Fibroblast of the aortic adventitia (primary cell): ENCODE measurements around the gene ANKH. TPM values are rescaled to one million over a fixed set of nuclear protein-coding genes. Genes with fewer than 3 reads are reported as not detected.

Experiments used
- DNase-seq: peaks from one replicate; pipeline ENCODE4 v3.0.0-alpha.2; 2010; ENCODE audit warnings: low read depth
- H3K4me3 ChIP-seq: 2 replicates; pipeline ENCODE4 v1.5.1; 2011; ENCODE audit warnings: low read depth, mild to moderate bottlenecking, control low read depth, low read length, moderate library complexity
- CTCF ChIP-seq: IDR thresholded peaks from 2 replicates; pipeline ENCODE4 v1.5.1; 2011; ENCODE audit warnings: mild to moderate bottlenecking, low read length, control low read depth, inconsistent platforms; ENCODE audit not compliant: insufficient read depth
- total RNA-seq: library from RNA; depleted of rRNA; stranded (reverse); fragments of >200 nt; gene quantifications from 2 replicates; pipeline ENCODE4 v1.2.3, GENCODE V29; 2012; ENCODE audit warnings: low replicate concordance

Gene ANKH
- total RNA-seq, 1 donor: 82.2 TPM

DNA sequence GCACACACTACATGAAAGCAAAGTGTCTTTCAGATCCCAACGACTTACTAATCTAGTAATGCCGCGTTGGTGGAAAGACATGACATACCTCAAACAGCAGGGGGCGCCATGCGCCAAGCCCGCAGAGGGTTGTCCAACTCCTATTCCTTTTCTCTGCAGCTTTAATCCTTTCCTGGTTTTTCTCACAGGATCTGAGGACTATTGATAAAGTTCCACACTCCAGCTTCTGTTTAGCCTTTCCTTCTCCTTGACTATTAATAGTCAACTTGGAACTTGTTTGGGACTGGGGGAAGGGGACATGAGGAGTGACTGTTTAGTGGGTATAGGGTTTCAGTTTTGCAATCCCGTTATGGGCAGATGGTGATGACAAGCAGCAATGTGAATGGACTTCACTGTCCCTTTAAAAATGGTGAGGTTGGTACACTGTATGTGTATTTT, 144.1 kb downstream of the ANKH start:
- DNase-seq: peak; percentile 86
- no peak overlapping the region for H3K4me3 ChIP-seq

DNA sequence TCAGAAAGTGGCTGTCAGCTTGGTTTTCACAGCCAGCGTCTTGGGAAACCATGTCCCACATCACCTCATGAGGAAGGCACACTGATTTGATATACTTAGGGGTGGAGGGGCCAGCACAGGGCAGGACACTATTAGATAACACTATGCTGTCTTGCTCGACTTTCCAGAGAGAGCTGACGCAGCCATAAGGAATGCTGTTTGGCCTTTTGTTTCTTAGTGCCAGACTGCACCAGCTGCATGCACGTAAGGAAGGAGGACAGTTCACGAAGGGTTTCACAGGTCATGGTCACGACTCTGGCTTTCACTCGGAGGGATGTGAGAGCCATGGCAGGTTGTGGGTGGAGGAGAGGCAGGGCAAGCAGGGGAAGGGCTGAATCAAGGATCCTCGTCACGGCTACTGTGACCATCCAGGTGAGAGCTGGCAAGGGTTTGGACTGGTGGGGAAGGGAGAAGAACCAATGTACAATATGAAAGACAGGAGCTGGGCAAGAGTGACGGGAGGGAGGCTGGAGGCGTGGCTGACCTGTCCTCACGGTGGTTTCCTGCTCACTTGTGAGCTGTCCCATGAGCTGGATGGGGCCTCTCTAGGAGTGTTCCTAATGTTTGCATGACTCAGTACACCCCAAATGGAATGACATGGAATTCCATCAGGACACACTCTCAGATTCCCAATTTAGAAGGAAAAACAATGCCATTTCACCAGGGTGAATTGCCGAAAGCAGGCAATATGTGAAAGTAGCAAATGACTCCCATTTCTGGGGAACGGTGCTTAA, 145.3 kb downstream of the ANKH start:
- no peak for TF ChIP-seq CTCF
- no peak overlapping the region for H3K4me3 ChIP-seq
- no peak for DNase-seq

More for the DNA sequence above, 144.1 kb downstream of the ANKH start:
- peak; percentile 94 for TF ChIP-seq CTCF

DNA sequence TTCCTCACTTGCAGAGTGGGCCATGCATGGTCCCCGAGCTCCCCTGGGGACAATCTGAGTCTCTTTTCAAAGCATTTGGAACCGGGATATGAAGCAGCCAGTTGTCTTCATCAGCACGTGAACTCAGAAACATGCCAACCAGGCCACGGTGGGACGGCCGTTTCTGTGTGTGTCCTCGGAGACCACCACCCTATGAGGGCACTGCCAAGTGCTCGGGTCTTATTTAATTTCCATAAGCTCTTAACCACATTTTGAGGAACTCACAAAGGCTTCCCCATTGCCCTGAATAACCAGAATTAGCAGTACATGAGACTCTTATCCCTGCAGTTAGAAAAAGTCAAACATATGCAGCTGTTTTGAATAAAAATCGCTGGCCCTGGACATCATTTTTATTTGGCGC, 146.9 kb downstream of the ANKH start:
- DNase-seq: no peak

GRCh38 chr5:14723701-14724132, 147.9 kb downstream of the ANKH start:
- no peak for TF ChIP-seq CTCF
- no peak overlapping the region for H3K4me3 ChIP-seq
- DNase-seq: no peak

More for the DNA sequence above, 146.9 kb downstream of the ANKH start:
- TF ChIP-seq CTCF: no peak
- no peak overlapping the region for H3K4me3 ChIP-seq

GRCh38 chr5:14722923-14723322, 148.7 kb downstream of the ANKH start:
- TF ChIP-seq CTCF: no peak
- H3K4me3 ChIP-seq: no peak overlapping the region
- no peak for DNase-seq

DNA sequence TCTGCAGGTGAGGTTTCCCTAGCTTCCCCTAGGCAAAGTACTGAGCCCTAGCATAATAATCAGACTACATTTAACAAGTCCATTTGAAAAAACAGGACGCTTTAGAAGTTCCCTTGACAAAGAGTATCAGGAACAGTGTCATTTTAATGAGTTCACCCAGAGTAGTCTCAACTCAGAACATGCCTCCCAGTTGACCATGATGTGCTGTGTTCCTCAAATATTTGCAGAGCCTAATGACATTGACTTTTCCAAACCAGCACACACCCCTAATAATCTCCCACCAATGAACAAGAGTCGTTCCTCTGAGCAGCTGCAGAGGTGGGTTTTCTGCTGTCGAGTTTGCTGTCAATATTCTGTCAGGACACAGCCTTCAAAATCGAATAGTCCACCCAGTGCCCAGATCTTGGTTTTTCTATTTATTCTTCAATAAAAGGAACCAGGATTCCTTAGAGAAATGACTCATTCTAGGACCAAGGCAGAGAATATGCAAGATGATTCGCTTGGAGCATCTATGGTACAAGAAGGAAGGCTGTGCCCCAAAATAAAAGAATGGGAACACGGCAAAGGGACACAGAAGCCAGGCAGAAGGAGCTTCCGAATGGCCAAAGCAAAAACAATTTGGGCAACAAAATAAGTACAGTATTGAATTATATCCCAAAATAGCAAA, 149.5 kb downstream of the ANKH start:
- no peak for TF ChIP-seq CTCF
- DNase-seq: no peak
- no peak overlapping the region for H3K4me3 ChIP-seq
